HG02610 (cell line): ENCODE data around the gene B3GALNT1.
A peak's percentile ranks its signal among the peaks of the same experiment; 100 is the strongest.

ENCODE experiments used
- ATAC-seq: cut with Tn5 transposase; IDR thresholded peaks from one replicate; pipeline ENCODE4 v1.9.1; 2021; ENCODE audit warnings: mild to moderate bottlenecking, moderate library complexity; ENCODE audit not compliant: unreplicated experiment

Gene B3GALNT1

GRCh38 chr3:161082063-161082462, 23.1 kb downstream of the B3GALNT1 start:
- ATAC-seq: peak; percentile 36

GRCh38 chr3:161081633-161082032, 23.5 kb downstream of the B3GALNT1 start:
- ATAC-seq: peak; percentile 96

GRCh38 chr3:161073181-161073580, 32.0 kb downstream of the B3GALNT1 start:
- ATAC-seq: no peak

GRCh38 chr3:161072751-161073150, 32.4 kb downstream of the B3GALNT1 start:
- no peak for ATAC-seq

- ATAC-seq: no peak
Measured at GRCh38 chr3:161072211-161072621, 32.9 kb downstream of the B3GALNT1 start.

- ATAC-seq: no peak
Measured at GRCh38 chr3:161070980-161071663, 34.0 kb downstream of the B3GALNT1 start.

- no peak for ATAC-seq
Measured at GRCh38 chr3:161070252-161070930, 34.8 kb downstream of the B3GALNT1 start.

GRCh38 chr3:161069511-161070251, 35.5 kb downstream of the B3GALNT1 start:
- ATAC-seq: peak; percentile 96

- no peak for ATAC-seq
Measured at GRCh38 chr3:161067335-161067734, 37.8 kb downstream of the B3GALNT1 start.

- no peak for ATAC-seq
Measured at GRCh38 chr3:161066930-161067329, 38.2 kb downstream of the B3GALNT1 start.

GRCh38 chr3:161064413-161064812, 40.7 kb downstream of the B3GALNT1 start:
- ATAC-seq: no peak

- no peak for ATAC-seq
Measured at GRCh38 chr3:161054860-161055604, 50.1 kb downstream of the B3GALNT1 start.

GRCh38 chr3:161051856-161052255, 53.3 kb downstream of the B3GALNT1 start:
- ATAC-seq: no peak

- ATAC-seq: no peak
Measured at GRCh38 chr3:161050935-161051334, 54.2 kb downstream of the B3GALNT1 start.

- ATAC-seq: no peak
Measured at GRCh38 chr3:161049683-161050248, 55.4 kb downstream of the B3GALNT1 start.

GRCh38 chr3:161043336-161044035, 61.7 kb downstream of the B3GALNT1 start:
- ATAC-seq: no peak

- ATAC-seq: no peak
Measured at GRCh38 chr3:161042023-161042501, 63.1 kb downstream of the B3GALNT1 start.

GRCh38 chr3:161038725-161039124, 66.4 kb downstream of the B3GALNT1 start:
- no peak for ATAC-seq

- ATAC-seq: no peak
Measured at GRCh38 chr3:161035711-161036110, 69.4 kb downstream of the B3GALNT1 start.
